SHP77 (cell line): ENCODE results near the gene AURKAIP1.
"Not testable (repeated sequence)": the region's sequence is repeated elsewhere in the genome, so short reads cannot be mapped to it uniquely, and the experiment has no call there.

ENCODE experiments used
- DNase-seq, 2 experiments: peaks; one replicate each; lab custom pipeline; 2025; lab: John Stamatoyannopoulos, UW

AURKAIP1 gene

GRCh38 chr1:1406101-1406820 lies 31.3 kb upstream of the AURKAIP1 start:
- no peak for DNase-seq

- no peak for DNase-seq
These were observed 28.6 kb upstream of the AURKAIP1 start for GRCh38 chr1:1403653-1404052.

- DNase-seq, result not testable (repeated sequence)
These were observed 27.9 kb upstream of the AURKAIP1 start for GRCh38 chr1:1402901-1403392.

GRCh38 chr1:1402072-1402900 lies 27.3 kb upstream of the AURKAIP1 start:
- peak; percentile 34 to 45 for DNase-seq

GRCh38 chr1:1401457-1402010 lies 26.5 kb upstream of the AURKAIP1 start:
- DNase-seq, result no peak

GRCh38 chr1:1400576-1401456 lies 25.8 kb upstream of the AURKAIP1 start:
- DNase-seq, result no peak

GRCh38 chr1:1399872-1400575 lies 25.0 kb upstream of the AURKAIP1 start:
- no peak for DNase-seq

- peak; percentile 93 to 97 for DNase-seq
These were observed 24.3 kb upstream of the AURKAIP1 start, which contains the start of gene CCNL2 for GRCh38 chr1:1399187-1399871. Gene CCNL2 (minus strand): TSS chr1:1399335. CDS start chr1:1399306, 29 bp downstream.

GRCh38 chr1:1398677-1399186 lies 23.7 kb upstream of the AURKAIP1 start:
- DNase-seq, result no peak

- DNase-seq, result no peak
These were observed 23.0 kb upstream of the AURKAIP1 start for GRCh38 chr1:1397839-1398523.

GRCh38 chr1:1395166-1395565 lies 20.2 kb upstream of the AURKAIP1 start:
- no peak for DNase-seq

- no peak for DNase-seq
These were observed 19.1 kb upstream of the AURKAIP1 start for GRCh38 chr1:1394116-1394515.

GRCh38 chr1:1393428-1393827 lies 18.4 kb upstream of the AURKAIP1 start:
- no peak for DNase-seq

- no peak for DNase-seq
These were observed 18.0 kb upstream of the AURKAIP1 start for GRCh38 chr1:1393014-1393413.

- no peak for DNase-seq
These were observed 16.2 kb upstream of the AURKAIP1 start for GRCh38 chr1:1391225-1391624.

- DNase-seq, result no peak
These were observed 15.7 kb upstream of the AURKAIP1 start for GRCh38 chr1:1390675-1391074.

GRCh38 chr1:1388078-1388472 lies 13.1 kb upstream of the AURKAIP1 start:
- no peak for DNase-seq

GRCh38 chr1:1387098-1388077 lies 12.4 kb upstream of the AURKAIP1 start:
- no peak for DNase-seq
